Naive B cell (primary cell): Measurements from ENCODE around the gene MAPK1. TPM values are rescaled to one million over a fixed set of nuclear protein-coding genes. Genes with fewer than 3 reads are reported as not detected.
"Not testable (repeated sequence)": the region's sequence is repeated elsewhere in the genome, so short reads cannot be mapped to it uniquely, and the experiment has no call there.

ENCODE experiments used
- ATAC-seq, 2 donors: fragments of 150-1000 bp; cut with Tn5 transposase; 2 replicates each; pipeline ENCODE4 v1.10.0; 2021; ENCODE audit warnings: low read depth in 2 of 2, mild to moderate bottlenecking in 2 of 2, moderate library complexity in 2 of 2
- DNase-seq: peaks from one replicate; pipeline ENCODE4 v3.0.0; 2022
- H3K27ac Mint-ChIP-seq, 6 donors: one replicate each; pipeline ENCODE4 v1.8.0; 2020 to 2022; ENCODE audit warnings: mild to moderate bottlenecking in 6 of 6, mixed read lengths in 6 of 6, moderate library complexity in 5 of 6, inconsistent platforms in 2 of 6
- H3K27me3 Mint-ChIP-seq, 3 donors: one replicate each; pipeline ENCODE4 v1.8.0; 2021 to 2022; ENCODE audit warnings: mixed read lengths in 3 of 3, mild to moderate bottlenecking in 1 of 3
- H3K36me3 Mint-ChIP-seq, 2 donors: one replicate each; pipeline ENCODE4 v1.8.0; 2020 to 2022; ENCODE audit warnings: mixed read lengths in 2 of 2, inconsistent platforms in 1 of 2, mild to moderate bottlenecking in 1 of 2
- H3K4me1 Mint-ChIP-seq, 3 donors: one replicate each; pipeline ENCODE4 v1.8.0; 2020 to 2022; ENCODE audit warnings: mixed read lengths in 3 of 3, inconsistent platforms in 1 of 3, mild to moderate bottlenecking in 1 of 3, moderate library complexity in 1 of 3
- H3K4me3 Mint-ChIP-seq, 8 donors: one replicate each; pipeline ENCODE4 v1.8.0; 2020 to 2022; ENCODE audit warnings: mild to moderate bottlenecking in 8 of 8, mixed read lengths in 8 of 8, moderate library complexity in 8 of 8, inconsistent platforms in 2 of 8
- H3K9me3 Mint-ChIP-seq, 7 donors: one replicate each; pipeline ENCODE4 v1.8.0; 2020 to 2022; ENCODE audit warnings: mixed read lengths in 7 of 7, mild to moderate bottlenecking in 5 of 7, inconsistent platforms in 2 of 7, moderate library complexity in 1 of 7
- polyA plus RNA-seq, 6 donors: library from polyadenylated mRNA; unstranded; fragments of 300-500 nt; fragmentation: Illumina TruSeq; gene quantifications; one replicate each; pipeline ENCODE4 v1.2.3, GENCODE V29; 2021; ENCODE audit warnings: low read depth in 6 of 6

The MAPK1 gene
- polyA plus RNA-seq, 6 donors from 2014 or later, result 68.6 to 114 (median 93.2) TPM

DNA sequence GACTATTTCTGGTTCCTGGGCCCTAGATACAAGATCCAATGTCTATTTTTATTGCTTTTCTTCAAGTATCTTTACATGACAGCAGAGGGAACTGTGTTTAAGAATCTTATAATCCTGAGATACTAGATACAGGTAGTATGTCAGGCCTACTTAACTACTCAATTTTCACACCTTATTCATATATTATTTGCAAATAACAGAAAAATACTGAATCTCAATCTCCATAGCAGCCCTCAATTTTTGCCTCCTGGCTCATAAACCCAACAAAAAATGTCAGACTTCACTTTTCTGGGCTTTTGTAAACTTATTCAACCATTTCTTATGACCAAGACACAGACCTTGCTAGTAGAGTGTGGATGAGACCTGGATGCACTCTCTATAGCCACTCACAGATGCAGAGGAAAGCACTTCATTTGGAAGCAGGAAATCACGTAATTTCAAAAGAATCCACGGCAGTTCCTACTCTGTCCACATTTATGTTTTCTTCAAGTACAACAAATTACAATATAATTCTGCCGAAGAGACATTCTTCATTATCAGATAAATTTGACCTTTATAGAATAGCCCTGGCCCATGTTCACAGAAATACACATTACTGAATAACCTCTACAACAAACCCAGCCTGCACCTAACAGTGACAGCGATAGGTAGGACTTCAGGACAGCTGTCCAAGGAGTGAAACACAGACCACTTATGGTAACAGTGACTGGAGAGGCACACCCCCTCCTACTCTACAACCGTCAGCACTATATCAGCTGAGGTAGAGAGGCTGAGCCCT, 69.8 kb downstream of the MAPK1 start:
- Mint-ChIP-seq H3K27me3 (no peaks in the 10 kb centered on the region), H3K36me3 (peaks cover 16 to 22% of the 10 kb centered on the region in 2 donors), H3K27ac (peak overlapping the region in 1 of 6 donors; percentile 50), H3K4me1 (peaks cover 0 to 7% (median 3%) of the 10 kb centered on the region in 3 donors), H3K9me3 (no peaks in the 10 kb centered on the region), H3K4me3 (no peak overlapping the region)
- ATAC-seq (no peak), DNase-seq (no peak)

DNA sequence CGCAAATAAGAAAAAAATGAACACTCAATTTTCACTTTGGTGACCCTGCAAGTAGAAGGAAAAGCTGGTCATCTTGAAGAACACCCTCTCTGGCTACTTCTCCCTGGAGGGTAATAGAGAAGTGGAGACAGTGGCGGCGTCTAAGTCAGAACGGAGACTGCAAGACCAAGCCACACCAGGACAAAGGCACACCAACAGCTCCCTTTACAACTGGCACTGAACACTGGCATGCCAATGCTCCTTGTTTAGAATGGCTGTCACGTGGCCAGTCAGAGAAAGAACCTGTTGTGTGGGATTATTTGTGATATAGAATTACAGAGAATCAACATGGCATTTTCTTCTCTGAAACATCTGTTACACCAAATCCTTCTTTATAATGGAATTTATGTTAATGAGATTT, 70.6 kb downstream of the MAPK1 start:
- H3K27ac Mint-ChIP-seq, result peak overlapping the region in 3 of 6 donors; percentile 4 to 47 (median 26)
- no peak overlapping the region for H3K4me3 Mint-ChIP-seq
- peaks cover 10 to 15% of the 10 kb centered on the region in 2 donors for H3K36me3 Mint-ChIP-seq
- no peaks in the 10 kb centered on the region for H3K27me3 Mint-ChIP-seq
- H3K4me1 Mint-ChIP-seq, result peaks cover 0 to 3% (median 0%) of the 10 kb centered on the region in 3 donors
- ATAC-seq, result no peak
- no peak for DNase-seq
- H3K9me3 Mint-ChIP-seq, result no peaks in the 10 kb centered on the region

DNA sequence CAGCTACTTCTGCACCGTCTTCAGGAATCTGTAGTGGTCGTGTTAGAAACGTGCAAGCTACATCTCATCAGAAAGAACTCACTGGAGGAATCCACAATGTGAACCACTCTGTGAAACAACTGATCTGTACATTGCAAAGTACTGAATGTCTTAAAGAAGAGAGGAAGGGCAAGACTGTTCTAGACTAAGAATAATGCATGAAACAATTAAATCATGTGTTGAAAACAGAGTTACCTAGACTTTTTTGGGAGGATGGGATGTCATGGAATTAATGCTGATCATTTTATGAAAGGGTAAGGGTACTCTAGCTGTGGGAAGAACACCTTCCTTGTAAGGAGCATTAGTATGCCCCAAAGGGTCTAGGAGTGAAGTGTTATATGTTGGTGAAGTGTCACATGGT, 71.2 kb downstream of the MAPK1 start:
- no peaks in the 10 kb centered on the region for H3K9me3 Mint-ChIP-seq
- H3K4me3 Mint-ChIP-seq, result no peak overlapping the region
- H3K27me3 Mint-ChIP-seq, result no peaks in the 10 kb centered on the region
- DNase-seq (no peak), ATAC-seq (no peak)
- H3K36me3 Mint-ChIP-seq, result peaks cover 9 to 14% of the 10 kb centered on the region in 2 donors
- peaks cover 0 to 6% (median 3%) of the 10 kb centered on the region in 3 donors for H3K4me1 Mint-ChIP-seq
- peak overlapping the region in 5 of 6 donors; percentile 2 to 83 (median 24) for H3K27ac Mint-ChIP-seq

DNA sequence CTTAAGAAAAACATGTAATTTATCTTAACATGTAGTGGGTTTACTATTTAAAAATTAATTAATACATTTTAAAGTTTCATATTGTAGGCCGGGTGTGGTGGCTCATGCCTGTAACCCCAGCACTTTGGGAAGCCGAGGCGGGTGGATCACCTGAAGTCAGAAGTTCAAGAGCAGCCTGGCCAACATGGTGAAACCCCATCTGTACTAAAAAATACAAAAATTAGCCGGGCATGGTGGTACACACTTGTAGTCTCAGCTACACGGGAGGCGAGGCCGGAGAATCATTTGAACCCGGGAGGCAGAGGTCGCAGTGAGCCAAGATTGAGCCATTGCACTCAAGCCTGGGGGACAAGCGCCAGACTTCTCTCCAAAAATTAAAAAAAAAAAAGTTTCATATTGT, 73.7 kb downstream of the MAPK1 start:
- not testable (repeated sequence) for H3K27me3 Mint-ChIP-seq, H3K4me1 Mint-ChIP-seq, H3K9me3 Mint-ChIP-seq, H3K27ac Mint-ChIP-seq, H3K4me3 Mint-ChIP-seq, DNase-seq, ATAC-seq
- H3K36me3 Mint-ChIP-seq, result peaks cover 8 to 14% of the 10 kb centered on the region in 2 donors

DNA sequence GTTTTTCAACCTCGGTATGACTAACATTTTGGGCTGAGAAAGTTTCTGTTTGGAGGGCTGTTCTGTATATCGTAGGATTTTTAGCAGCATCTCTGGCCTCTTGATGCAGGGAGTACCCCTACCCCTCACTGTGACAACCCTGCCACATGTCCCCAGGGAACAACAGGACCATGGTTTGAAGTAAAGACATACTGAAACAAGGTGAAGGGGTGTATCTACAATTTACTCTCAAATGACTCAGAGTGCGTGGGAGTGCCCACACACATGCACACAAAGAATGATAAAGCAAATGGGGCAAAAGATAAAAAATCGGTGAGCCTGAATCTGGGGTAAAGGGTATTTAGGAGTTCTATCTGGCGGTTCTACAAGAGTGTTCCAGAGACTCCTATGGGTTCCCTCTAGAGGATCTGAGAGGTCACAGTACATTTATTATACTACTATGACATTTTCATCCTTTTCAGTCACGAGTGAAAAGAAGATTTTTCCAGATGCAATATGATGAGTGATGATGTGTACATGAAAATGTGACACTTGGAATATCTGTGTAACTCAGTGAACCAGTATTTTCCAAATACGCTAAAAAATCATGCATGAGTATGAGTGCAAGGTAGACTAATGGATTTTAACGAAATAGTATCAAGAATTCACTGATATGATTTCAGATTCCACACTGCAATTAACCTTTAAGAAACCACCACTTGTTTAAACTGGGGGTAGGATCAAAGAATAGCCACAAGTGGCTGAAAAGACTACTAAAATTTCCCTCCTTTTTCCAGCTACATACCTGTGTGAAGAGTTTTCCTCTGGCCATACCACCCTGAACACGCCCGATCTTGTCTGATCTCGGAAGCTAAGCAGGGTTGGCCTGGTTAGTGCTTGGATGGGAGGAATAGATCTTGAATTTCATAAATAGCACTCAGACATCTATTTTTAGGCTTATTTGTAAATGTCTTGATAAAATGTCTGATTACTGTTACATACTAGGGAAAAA, 75.5 kb downstream of the MAPK1 start:
- no peaks in the 10 kb centered on the region for H3K27me3 Mint-ChIP-seq
- H3K27ac Mint-ChIP-seq, result peak overlapping the region in 3 of 6 donors; percentile 3 to 61 (median 4)
- no peak for DNase-seq
- ATAC-seq, result no peak
- no peaks in the 10 kb centered on the region for H3K9me3 Mint-ChIP-seq
- peaks cover 8 to 17% of the 10 kb centered on the region in 2 donors for H3K36me3 Mint-ChIP-seq
- H3K4me1 Mint-ChIP-seq, result peaks cover 0 to 6% (median 3%) of the 10 kb centered on the region in 3 donors
- H3K4me3 Mint-ChIP-seq, result no peak overlapping the region

DNA sequence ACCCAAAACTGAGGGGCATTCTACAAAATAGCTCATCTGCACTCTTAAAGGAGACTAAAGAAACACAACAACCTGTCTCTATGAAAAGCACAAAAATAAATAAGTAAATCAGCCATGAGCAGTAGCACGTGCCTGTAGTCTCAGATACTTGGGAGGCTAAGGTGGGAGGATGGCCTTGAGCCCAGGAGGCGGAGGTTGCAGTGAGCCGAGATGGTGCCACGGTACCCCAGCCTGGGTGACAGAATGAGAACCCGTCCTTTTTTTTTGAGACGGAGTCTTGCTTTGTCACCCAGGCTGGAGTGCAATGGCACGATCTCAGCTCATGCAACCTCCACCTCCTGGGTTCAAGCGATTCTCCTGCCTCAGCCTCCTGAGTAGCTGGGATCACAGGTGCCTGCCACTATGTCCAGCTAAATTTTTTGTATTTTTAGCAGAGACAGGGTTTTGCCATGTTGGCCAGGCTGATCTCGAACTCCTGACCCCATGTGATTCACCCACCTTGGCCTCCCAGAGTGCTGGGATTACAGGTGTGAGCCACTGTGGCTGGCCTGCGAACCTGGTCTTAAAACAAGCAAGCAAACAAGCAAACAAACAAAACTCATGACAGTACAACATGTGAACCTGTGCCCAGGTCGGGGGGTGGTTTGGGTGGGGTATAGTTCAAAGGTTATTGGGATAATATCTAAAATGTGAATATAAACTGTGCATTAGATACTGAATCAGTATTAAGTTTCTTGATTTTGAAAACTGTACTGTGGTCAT, 76.4 kb downstream of the MAPK1 start:
- not testable (repeated sequence) for H3K9me3 Mint-ChIP-seq, H3K4me1 Mint-ChIP-seq, H3K27me3 Mint-ChIP-seq, ATAC-seq, DNase-seq, H3K4me3 Mint-ChIP-seq
- Mint-ChIP-seq H3K36me3 (peaks cover under 1 to 12% of the 10 kb centered on the region in 2 donors), H3K27ac (peak overlapping the region in 2 of 6 donors; percentile 3 to 4)

DNA sequence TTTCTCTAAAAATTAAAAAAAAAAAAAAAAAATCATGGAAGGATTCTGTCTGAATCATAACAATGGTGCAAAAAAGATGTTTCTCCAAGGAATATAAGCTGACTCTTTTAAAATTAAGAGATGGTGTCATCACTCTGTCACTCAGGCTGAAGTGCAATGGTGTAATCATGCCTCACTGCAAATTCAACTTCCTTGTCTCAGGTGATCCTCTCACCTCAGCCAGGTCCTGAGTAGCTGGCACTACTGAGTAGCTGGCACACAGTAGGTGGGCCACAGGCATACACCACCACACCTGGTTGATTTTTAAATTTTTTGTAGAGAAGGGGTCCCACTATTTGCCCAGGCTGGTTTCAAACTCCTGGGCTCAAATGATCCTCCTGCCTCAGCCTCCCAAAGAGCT, 77.1 kb downstream of the MAPK1 start:
- Mint-ChIP-seq H3K9me3 (no peaks in the 10 kb centered on the region), H3K36me3 (peaks cover 0 to 8% of the 10 kb centered on the region in 2 donors), H3K4me1 (peaks cover 0 to 13% (median 6%) of the 10 kb centered on the region in 3 donors), H3K27ac (no peak overlapping the region), H3K4me3 (no peak overlapping the region), H3K27me3 (no peaks in the 10 kb centered on the region)
- ATAC-seq (no peak), DNase-seq (no peak)

DNA sequence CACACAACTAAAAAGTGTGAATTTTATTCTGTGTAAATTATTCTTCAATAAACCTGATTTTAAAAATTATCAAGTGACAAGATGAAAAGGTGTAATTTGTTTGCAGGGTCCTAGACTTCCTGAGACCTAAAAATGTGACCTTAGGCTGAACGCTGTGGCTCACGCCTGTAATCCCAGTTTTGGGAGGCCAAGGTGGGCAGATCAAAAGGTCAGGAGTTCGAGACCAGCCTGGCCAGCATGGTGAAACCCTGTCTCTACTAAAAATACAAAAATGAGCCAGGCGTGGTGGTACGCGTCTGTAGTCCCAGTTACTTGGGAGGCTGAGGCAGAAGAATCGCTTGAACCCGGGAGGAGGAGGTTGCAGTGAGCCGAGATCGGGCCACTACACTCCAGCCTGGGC, 79.9 kb downstream of the MAPK1 start:
- Mint-ChIP-seq H3K4me1 (peaks cover 0 to 14% (median 6%) of the 10 kb centered on the region in 3 donors), H3K27ac (peak overlapping the region in 1 of 6 donors; percentile 47)
- not testable (repeated sequence) for H3K27me3 Mint-ChIP-seq, H3K4me3 Mint-ChIP-seq, DNase-seq, ATAC-seq, H3K9me3 Mint-ChIP-seq, H3K36me3 Mint-ChIP-seq

DNA sequence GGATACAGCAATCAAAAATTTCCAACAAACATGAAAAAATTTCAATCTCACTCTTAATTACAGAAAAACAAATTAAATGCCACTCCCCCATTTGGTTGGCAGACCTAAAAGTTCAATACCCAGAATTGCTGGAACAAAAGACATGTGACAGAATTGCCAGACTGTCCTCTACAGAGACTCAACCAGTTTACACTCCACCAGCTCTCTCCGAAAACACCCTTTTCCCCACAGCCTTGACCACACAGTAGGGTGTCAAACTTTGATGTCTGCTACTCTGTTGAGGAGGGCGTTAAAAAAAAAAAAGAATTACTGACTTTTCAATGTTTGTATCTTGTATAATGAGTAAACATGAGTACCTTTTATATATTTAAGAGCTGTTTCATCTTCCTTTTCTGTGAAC, 87.2 kb downstream of the MAPK1 start:
- Mint-ChIP-seq H3K36me3 (peaks cover 4 to 16% of the 10 kb centered on the region in 2 donors), H3K27me3 (no peaks in the 10 kb centered on the region), H3K4me1 (peaks cover 4 to 20% (median 17%) of the 10 kb centered on the region in 3 donors), H3K9me3 (peaks cover 0 to 2% (median 0%) of the 10 kb centered on the region in 7 donors), H3K4me3 (no peak overlapping the region), H3K27ac (peak overlapping the region in 2 of 6 donors; percentile 34 to 62)
- ATAC-seq (no peak), DNase-seq (no peak)

DNA sequence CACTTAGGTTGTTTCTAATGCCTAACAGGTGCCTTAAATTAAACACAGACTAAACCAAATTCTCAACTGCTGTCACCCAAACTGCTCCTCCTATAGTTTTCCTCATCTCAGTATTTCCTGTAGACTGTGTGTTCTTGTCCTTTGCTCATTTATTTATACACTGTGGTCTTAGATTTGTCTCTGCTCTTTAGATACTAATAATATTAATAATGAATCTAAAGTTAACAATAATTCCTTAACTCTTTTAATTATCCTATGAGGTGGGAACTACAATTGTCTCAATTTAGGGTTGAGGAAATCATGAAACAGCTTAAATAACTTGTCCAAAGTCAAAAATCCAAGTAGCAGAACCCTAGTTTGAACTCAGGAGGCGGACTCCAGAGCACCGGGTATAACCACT, 88.0 kb downstream of the MAPK1 start:
- ATAC-seq (no peak), DNase-seq (no peak)
- Mint-ChIP-seq H3K27ac (no peak overlapping the region), H3K9me3 (peaks cover 0 to 2% (median 0%) of the 10 kb centered on the region in 7 donors), H3K4me1 (peaks cover 4 to 20% (median 17%) of the 10 kb centered on the region in 3 donors), H3K36me3 (peaks cover 4 to 16% of the 10 kb centered on the region in 2 donors), H3K27me3 (no peaks in the 10 kb centered on the region), H3K4me3 (no peak overlapping the region)

DNA sequence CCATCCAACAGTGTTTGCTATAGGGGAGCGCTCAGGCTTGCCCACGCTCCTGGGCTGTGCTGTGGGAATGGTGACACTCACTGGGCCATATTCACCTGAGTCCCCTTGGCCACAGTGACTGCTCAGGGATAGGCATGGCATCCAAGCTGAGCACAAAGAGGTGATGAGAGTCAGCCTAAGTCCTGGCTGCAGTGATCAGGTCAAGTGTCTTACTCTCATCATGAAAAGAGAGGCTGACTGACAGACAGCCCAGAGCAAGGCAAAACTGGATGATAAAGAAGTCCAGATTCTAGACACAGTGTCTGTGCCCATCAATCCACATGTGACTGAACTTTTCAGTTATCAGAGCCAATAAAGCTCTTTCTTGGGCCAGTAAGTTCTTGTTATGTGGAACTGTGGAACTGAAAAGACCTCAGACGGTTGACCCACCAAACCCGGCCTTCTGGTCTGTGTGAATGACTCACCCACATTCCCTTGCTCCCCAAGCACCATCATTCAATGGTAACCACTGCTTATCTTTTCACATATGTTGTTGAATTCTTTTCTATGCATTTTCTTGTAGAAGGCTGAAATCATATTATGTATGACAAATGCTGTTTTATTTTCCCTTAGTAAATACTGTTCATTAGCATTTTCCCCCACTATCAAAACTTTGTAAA, 88.6 kb downstream of the MAPK1 start:
- Mint-ChIP-seq H3K9me3 (no peaks in the 10 kb centered on the region), H3K4me3 (no peak overlapping the region), H3K4me1 (peaks cover 4 to 20% (median 17%) of the 10 kb centered on the region in 3 donors), H3K27me3 (no peaks in the 10 kb centered on the region), H3K27ac (peak overlapping the region in 1 of 6 donors; percentile 58), H3K36me3 (peaks cover 4 to 10% of the 10 kb centered on the region in 2 donors)
- no peak for DNase-seq
- no peak for ATAC-seq

DNA sequence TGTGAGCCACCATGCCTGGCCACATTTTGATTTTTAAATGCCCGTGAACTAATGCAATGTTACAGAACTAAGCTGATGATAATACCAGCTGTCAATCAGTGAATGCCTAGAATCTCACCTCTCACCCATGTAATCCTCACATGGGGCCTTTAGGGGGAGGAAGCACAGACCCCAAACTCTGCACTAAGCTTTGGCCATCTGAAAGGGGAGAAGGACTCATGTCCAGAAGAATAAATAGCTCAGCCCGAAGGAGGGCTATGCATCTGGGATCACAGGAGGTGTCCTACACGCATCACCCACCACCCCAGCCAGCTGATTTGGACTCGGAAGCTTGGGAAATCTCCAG, 95.8 kb downstream of the MAPK1 start:
- no peak for ATAC-seq
- Mint-ChIP-seq H3K4me3 (no peak overlapping the region), H3K27me3 (no peaks in the 10 kb centered on the region), H3K27ac (no peak overlapping the region), H3K36me3 (peaks cover 25 to 30% of the 10 kb centered on the region in 2 donors), H3K9me3 (no peaks in the 10 kb centered on the region), H3K4me1 (peaks cover 7 to 15% (median 14%) of the 10 kb centered on the region in 3 donors)
- DNase-seq, result no peak
